Measurements from ENCODE around the gene HDAC8. TPM values are rescaled to one million over a fixed set of nuclear protein-coding genes. Genes with fewer than 3 reads are reported as not detected.
A peak's percentile ranks its signal among the peaks of the same experiment; 100 is the strongest.
"Not testable (repeated sequence)": the region's sequence is repeated elsewhere in the genome, so short reads cannot be mapped to it uniquely, and the experiment has no call there.

The HDAC8 gene
- total RNA-seq, 1 donor from 2014 or later: 32.8 TPM

GRCh38 chrX:72532366-72532765 is 40.3 kb downstream of the HDAC8 start:
- no peak for DNase-seq

GRCh38 chrX:72526534-72527508 is 45.8 kb downstream of the HDAC8 start:
- peak; percentile 52 for DNase-seq

- DNase-seq: no peak
Observed at GRCh38 chrX:72498782-72499181, 73.9 kb downstream of the HDAC8 start.

GRCh38 chrX:72495046-72495445 is 77.6 kb downstream of the HDAC8 start:
- DNase-seq: no peak

- DNase-seq: no peak
Observed at GRCh38 chrX:72492499-72492898, 80.1 kb downstream of the HDAC8 start.

GRCh38 chrX:72490221-72490620 is 82.4 kb downstream of the HDAC8 start:
- not testable (repeated sequence) for DNase-seq

GRCh38 chrX:72487661-72488060 is 85.0 kb downstream of the HDAC8 start:
- DNase-seq: no peak

- no peak for DNase-seq
Observed at GRCh38 chrX:72479324-72480274, 93.0 kb downstream of the HDAC8 start.

GRCh38 chrX:72478853-72479252 is 93.8 kb downstream of the HDAC8 start:
- DNase-seq: no peak

- DNase-seq: no peak
Observed at GRCh38 chrX:72478351-72478750, 94.3 kb downstream of the HDAC8 start.

GRCh38 chrX:72477781-72478181 is 94.9 kb downstream of the HDAC8 start:
- DNase-seq: no peak

- no peak for DNase-seq
Observed at GRCh38 chrX:72477376-72477775, 95.3 kb downstream of the HDAC8 start.

- peak; percentile 34 for DNase-seq
Observed at GRCh38 chrX:72475952-72476668, 96.5 kb downstream of the HDAC8 start.

- DNase-seq: no peak
Observed at GRCh38 chrX:72475338-72475737, 97.3 kb downstream of the HDAC8 start.

- DNase-seq: no peak
Observed at GRCh38 chrX:72470532-72471223, 102.0 kb downstream of the HDAC8 start.

- DNase-seq: no peak
Observed at GRCh38 chrX:72470117-72470516, 102.5 kb downstream of the HDAC8 start.

- DNase-seq: no peak
Observed at GRCh38 chrX:72468607-72469006, 104.0 kb downstream of the HDAC8 start.

- DNase-seq: no peak
Observed at GRCh38 chrX:72467135-72467534, 105.5 kb downstream of the HDAC8 start.

- DNase-seq: no peak
Observed at GRCh38 chrX:72466493-72466892, 106.2 kb downstream of the HDAC8 start.

- no peak for DNase-seq
Observed at GRCh38 chrX:72465889-72466288, 106.8 kb downstream of the HDAC8 start.

- DNase-seq: peak; percentile 42
Observed at GRCh38 chrX:72461766-72462165, 110.9 kb downstream of the HDAC8 start.

- DNase-seq: no peak
Observed at GRCh38 chrX:72461288-72461687, 111.4 kb downstream of the HDAC8 start.

Data from dermis blood vessel endothelial cell (primary cell).